Measurements from ENCODE around the gene TSHZ1. TPM values are rescaled to one million over a fixed set of nuclear protein-coding genes. Genes with fewer than 3 reads are reported as not detected.

The TSHZ1 gene
- total RNA-seq, 1 donor from 2014 or later, result 1.3 TPM

GRCh38 chr18:75293591-75293990, 83.0 kb downstream of the TSHZ1 start:
- DNase-seq (ENCODE audit: low read depth), result peak; percentile 75
- Histone ChIP-seq H3K27me3 (ENCODE audit: control insufficient read depth, insufficient read depth, low read length) (no peaks in the 10 kb centered on the region), H3K4me3 (ENCODE audit: low read depth, low read length) (no peak overlapping the region), H3K36me3 (ENCODE audit: control insufficient read depth, insufficient read depth, low read length) (no peaks in the 10 kb centered on the region)
- FAIRE-seq, result no peak
- TF ChIP-seq, protein P1, sequence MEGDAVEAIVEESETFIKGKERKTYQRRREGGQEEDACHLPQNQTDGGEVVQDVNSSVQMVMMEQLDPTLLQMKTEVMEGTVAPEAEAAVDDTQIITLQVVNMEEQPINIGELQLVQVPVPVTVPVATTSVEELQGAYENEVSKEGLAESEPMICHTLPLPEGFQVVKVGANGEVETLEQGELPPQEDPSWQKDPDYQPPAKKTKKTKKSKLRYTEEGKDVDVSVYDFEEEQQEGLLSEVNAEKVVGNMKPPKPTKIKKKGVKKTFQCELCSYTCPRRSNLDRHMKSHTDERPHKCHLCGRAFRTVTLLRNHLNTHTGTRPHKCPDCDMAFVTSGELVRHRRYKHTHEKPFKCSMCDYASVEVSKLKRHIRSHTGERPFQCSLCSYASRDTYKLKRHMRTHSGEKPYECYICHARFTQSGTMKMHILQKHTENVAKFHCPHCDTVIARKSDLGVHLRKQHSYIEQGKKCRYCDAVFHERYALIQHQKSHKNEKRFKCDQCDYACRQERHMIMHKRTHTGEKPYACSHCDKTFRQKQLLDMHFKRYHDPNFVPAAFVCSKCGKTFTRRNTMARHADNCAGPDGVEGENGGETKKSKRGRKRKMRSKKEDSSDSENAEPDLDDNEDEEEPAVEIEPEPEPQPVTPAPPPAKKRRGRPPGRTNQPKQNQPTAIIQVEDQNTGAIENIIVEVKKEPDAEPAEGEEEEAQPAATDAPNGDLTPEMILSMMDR (IDR thresholded peaks at IDR 0.05; ENCODE audit: insufficient read depth, low read length, severe bottlenecking), result no peak

DNA sequence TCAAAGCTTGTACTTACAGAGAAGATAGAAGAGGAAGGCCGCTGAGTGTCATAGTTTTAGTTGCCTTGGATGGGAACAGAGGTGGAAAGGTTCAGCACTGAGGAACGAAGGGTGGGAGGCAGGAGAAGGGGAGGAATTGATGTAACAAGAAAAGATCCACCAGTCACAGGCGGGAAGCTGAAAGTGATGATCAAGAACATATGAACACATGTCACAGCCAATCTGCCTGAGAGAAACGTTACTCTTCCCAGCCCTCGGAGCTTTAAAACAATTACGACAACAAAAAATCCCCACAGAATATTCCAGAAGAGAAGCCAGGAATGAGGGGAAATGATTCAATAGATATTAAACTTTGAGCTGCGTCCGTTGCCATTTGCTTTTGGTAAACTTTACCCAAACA, 87.1 kb downstream of the TSHZ1 start:
- no peaks in the 10 kb centered on the region for H3K36me3 ChIP-seq (ENCODE audit: control insufficient read depth, insufficient read depth, low read length)
- TF ChIP-seq, protein P1 (IDR thresholded peaks at IDR 0.05; ENCODE audit: insufficient read depth, low read length, severe bottlenecking), result no peak
- H3K27me3 ChIP-seq (ENCODE audit: control insufficient read depth, insufficient read depth, low read length), result no peaks in the 10 kb centered on the region
- FAIRE-seq (no peak), DNase-seq (ENCODE audit: low read depth) (no peak)
- H3K4me3 ChIP-seq (ENCODE audit: low read depth, low read length), result no peak overlapping the region

GRCh38 chr18:75304678-75305557, 94.3 kb downstream of the TSHZ1 start:
- Histone ChIP-seq H3K36me3 (ENCODE audit: control insufficient read depth, insufficient read depth, low read length) (no peaks in the 10 kb centered on the region), H3K4me3 (ENCODE audit: low read depth, low read length) (no peak overlapping the region), H3K27me3 (ENCODE audit: control insufficient read depth, insufficient read depth, low read length) (no peaks in the 10 kb centered on the region)
- FAIRE-seq (no peak), DNase-seq (ENCODE audit: low read depth) (no peak)
- TF ChIP-seq, protein P1 (IDR thresholded peaks at IDR 0.05; ENCODE audit: insufficient read depth, low read length, severe bottlenecking), result no peak

GRCh38 chr18:75305984-75306383, 95.4 kb downstream of the TSHZ1 start:
- DNase-seq (ENCODE audit: low read depth) (no peak), FAIRE-seq (no peak)
- TF ChIP-seq, protein P1 (IDR thresholded peaks at IDR 0.05; ENCODE audit: insufficient read depth, low read length, severe bottlenecking), result no peak
- H3K4me3 ChIP-seq (ENCODE audit: low read depth, low read length), result no peak overlapping the region
- H3K36me3 ChIP-seq (ENCODE audit: control insufficient read depth, insufficient read depth, low read length), result no peaks in the 10 kb centered on the region
- no peaks in the 10 kb centered on the region for H3K27me3 ChIP-seq (ENCODE audit: control insufficient read depth, insufficient read depth, low read length)

- Histone ChIP-seq H3K4me3 (ENCODE audit: low read depth, low read length) (no peak overlapping the region), H3K36me3 (ENCODE audit: control insufficient read depth, insufficient read depth, low read length) (no peaks in the 10 kb centered on the region), H3K27me3 (ENCODE audit: control insufficient read depth, insufficient read depth, low read length) (no peaks in the 10 kb centered on the region)
- FAIRE-seq, result no peak
- no peak for DNase-seq (ENCODE audit: low read depth)
- TF ChIP-seq, protein P1 (IDR thresholded peaks at IDR 0.05; ENCODE audit: insufficient read depth, low read length, severe bottlenecking), result no peak
These were observed 96.9 kb downstream of the TSHZ1 start for GRCh38 chr18:75307530-75307929.
